Astrocyte of the cerebellum (primary cell): ENCODE data around the gene LRRC3C.

ENCODE experiments used
- DNase-seq: peaks from one replicate; pipeline ENCODE4 v3.0.0-alpha.2; 2011; ENCODE audit warnings: low read depth
- H3K4me3 ChIP-seq: 2 replicates; pipeline ENCODE4 v1.5.1; 2011; ENCODE audit warnings: mild to moderate bottlenecking, low read depth, low read length, moderate library complexity
- CTCF ChIP-seq: IDR thresholded peaks from 2 replicates; pipeline ENCODE4 v1.5.1; 2012; ENCODE audit warnings: low read length, low read depth, moderate library complexity, mild to moderate bottlenecking; ENCODE audit errors: missing control alignments
- in situ Hi-C: cut with HindIII; loops from 2 replicates; pipeline ENCODE4 v1.10.0; 2017; ENCODE audit warnings: low sequenced_read_pairs

LRRC3C gene

GRCh38 chr17:39919087-39919683, 8.3 kb upstream of the LRRC3C start:
- in situ Hi-C loops, result no loop called here
- H3K4me3 ChIP-seq, result no peak overlapping the region
- no peak for TF ChIP-seq CTCF

GRCh38 chr17:39920218-39921210, 7.0 kb upstream of the LRRC3C start:
- TF ChIP-seq CTCF, result no peak
- no peak for DNase-seq
- H3K4me3 ChIP-seq, result no peak overlapping the region
- in situ Hi-C loops, result no loop called here

More at GRCh38 chr17:39919087-39919683, 8.3 kb upstream of the LRRC3C start:
- DNase-seq, result no peak

- in situ Hi-C loops, result no loop called here
- DNase-seq, result no peak
- no peak overlapping the region for H3K4me3 ChIP-seq
- no peak for TF ChIP-seq CTCF
These were observed 6.2 kb upstream of the LRRC3C start for GRCh38 chr17:39921323-39921722.

- no peak for DNase-seq
- in situ Hi-C loops, result no loop called here
- H3K4me3 ChIP-seq, result no peak overlapping the region
- TF ChIP-seq CTCF, result no peak
These were observed 5.5 kb upstream of the LRRC3C start for GRCh38 chr17:39922006-39922405.

GRCh38 chr17:39923230-39923629, 4.3 kb upstream of the LRRC3C start:
- H3K4me3 ChIP-seq, result no peak overlapping the region
- in situ Hi-C loops, result no loop called here
- DNase-seq, result no peak
- no peak for TF ChIP-seq CTCF

GRCh38 chr17:39923836-39924690, 3.5 kb upstream of the LRRC3C start:
- peak; percentile 54 for TF ChIP-seq CTCF
- in situ Hi-C loops, result no loop called here
- H3K4me3 ChIP-seq, result no peak overlapping the region
- no peak for DNase-seq
